HEK293 (cell line): Measurements from ENCODE around the gene RUFY1.

Experiments used
- ATF2 ChIP-seq: fragments of 450-650 bp; formaldehyde crosslinking; IDR thresholded peaks from 2 replicates; pipeline ENCODE4 v1.5.1; 2016; ENCODE audit warnings: missing biosample characterization, missing genetic modification characterization, low read depth
- ELK4 ChIP-seq: IDR thresholded peaks from 2 replicates; pipeline ENCODE4 v1.6.1; 2011; ENCODE audit warnings: mild to moderate bottlenecking, low read depth, low read length, borderline replicate concordance
- HOXD13 ChIP-seq: sonication (generic); formaldehyde crosslinking; IDR thresholded peaks from 2 replicates; pipeline ENCODE4 v1.8.0; 2022; ENCODE audit warnings: missing genetic modification reagents, borderline replicate concordance
- KLF16 ChIP-seq: fragments of 450-650 bp; formaldehyde crosslinking; IDR thresholded peaks from 2 replicates; pipeline ENCODE4 v1.5.1; 2017; ENCODE audit warnings: missing biosample characterization, missing genetic modification characterization
- KLF8 ChIP-seq: fragments of 450-650 bp; formaldehyde crosslinking; IDR thresholded peaks from 2 replicates; pipeline ENCODE4 v1.5.1; 2016; ENCODE audit warnings: missing biosample characterization, missing genetic modification characterization
- MEIS1 ChIP-seq: sonication (generic); formaldehyde crosslinking; IDR thresholded peaks from 2 replicates; pipeline ENCODE4 v1.8.1; 2022; ENCODE audit warnings: missing genetic modification reagents, mild to moderate bottlenecking, borderline replicate concordance
- PRDM2 ChIP-seq: fragments of 450-650 bp; formaldehyde crosslinking; IDR thresholded peaks from 2 replicates; pipeline ENCODE4 v1.5.1; 2016; ENCODE audit warnings: missing biosample characterization, missing genetic modification characterization, borderline replicate concordance
- TRIM28 ChIP-seq: IDR thresholded peaks from 2 replicates; pipeline ENCODE4 v1.6.1; 2011; ENCODE audit warnings: low read length, control low read depth, borderline replicate concordance
- TSHZ1 ChIP-seq: fragments of 450-650 bp; formaldehyde crosslinking; IDR thresholded peaks from 2 replicates; pipeline ENCODE4 v1.5.1; 2016; ENCODE audit warnings: missing biosample characterization, missing genetic modification characterization, borderline replicate concordance
- WT1 ChIP-seq: fragments of 450-650 bp; formaldehyde crosslinking; IDR thresholded peaks from 2 replicates; pipeline ENCODE4 v1.5.1; 2016; ENCODE audit warnings: missing biosample characterization, missing genetic modification characterization
- ZBTB44 ChIP-seq: fragments of 450-650 bp; IDR thresholded peaks from 2 replicates; pipeline ENCODE4 v1.5.1; 2018; ENCODE audit warnings: missing biosample characterization, mild to moderate bottlenecking, missing genetic modification characterization
- ZBTB8A ChIP-seq: fragments of 450-650 bp; formaldehyde crosslinking; IDR thresholded peaks from 2 replicates; pipeline ENCODE4 v1.5.1; 2016; ENCODE audit warnings: missing biosample characterization, missing genetic modification characterization
- ZFHX2 ChIP-seq: fragments of 450-650 bp; formaldehyde crosslinking; conservative IDR thresholded peaks from 2 replicates; pipeline ENCODE4 v1.5.1; 2016; ENCODE audit warnings: missing biosample characterization, missing genetic modification characterization
- ZFP41 ChIP-seq: fragments of 450-650 bp; formaldehyde crosslinking; IDR thresholded peaks from 2 replicates; pipeline ENCODE4 v1.5.1; 2016; ENCODE audit warnings: missing biosample characterization, missing genetic modification characterization, borderline replicate concordance
- ZNF10 ChIP-seq: fragments of 450-650 bp; formaldehyde crosslinking; IDR thresholded peaks from 2 replicates; pipeline ENCODE4 v1.5.1; 2017; ENCODE audit warnings: missing biosample characterization, missing genetic modification characterization
- ZNF155 ChIP-seq: fragments of 450-650 bp; formaldehyde crosslinking; IDR thresholded peaks from 2 replicates; pipeline ENCODE4 v1.5.1; 2016; ENCODE audit warnings: missing biosample characterization, missing genetic modification characterization
- ZNF239 ChIP-seq: fragments of 450-650 bp; formaldehyde crosslinking; IDR thresholded peaks from 2 replicates; pipeline ENCODE4 v1.5.1; 2016; ENCODE audit warnings: missing biosample characterization, missing genetic modification characterization
- ZNF24 ChIP-seq: fragments of 450-650 bp; formaldehyde crosslinking; IDR thresholded peaks from 2 replicates; pipeline ENCODE4 v1.5.1; 2016; ENCODE audit warnings: missing biosample characterization, missing genetic modification characterization
- ZNF670 ChIP-seq: fragments of 450-650 bp; formaldehyde crosslinking; IDR thresholded peaks from 2 replicates; pipeline ENCODE4 v1.5.1; 2016; ENCODE audit warnings: missing biosample characterization, missing genetic modification characterization, low read depth
- ZNF791 ChIP-seq: fragments of 450-650 bp; formaldehyde crosslinking; IDR thresholded peaks from 2 replicates; pipeline ENCODE4 v1.5.1; 2016; ENCODE audit warnings: missing biosample characterization, missing genetic modification characterization
- ZNF792 ChIP-seq: fragments of 450-650 bp; formaldehyde crosslinking; IDR thresholded peaks from 2 replicates; pipeline ENCODE4 v1.5.1; 2016; ENCODE audit warnings: missing biosample characterization, missing genetic modification characterization
- ZSCAN30 ChIP-seq: fragments of 450-650 bp; IDR thresholded peaks from 2 replicates; pipeline ENCODE4 v1.5.1; 2018; ENCODE audit warnings: missing biosample characterization, mild to moderate bottlenecking, missing genetic modification characterization, moderate library complexity
- ZSCAN4 ChIP-seq: fragments of 450-650 bp; formaldehyde crosslinking; IDR thresholded peaks from 2 replicates; pipeline ENCODE4 v1.5.1; 2017; ENCODE audit warnings: missing biosample characterization, missing genetic modification characterization

Gene RUFY1

GRCh38 chr5:179550511-179551342, at the start of gene RUFY1 (continued):
- TF ChIP-seq HOXD13 (CRISPR knock-in tag) (no peak), KLF16 (tag by site-specific recombination) (no peak), ZNF10 (peak; percentile 100), MEIS1 (CRISPR knock-in tag) (no peak), KLF8 (0 out of 2 replicates have a peak, but pooled peaks have one; percentile 38), ZSCAN4 (tag by site-specific recombination) (no peak), ZBTB8A (tag by site-specific recombination) (peak; percentile 83), ZNF792 (tag by site-specific recombination) (no peak), ATF2 (tag by site-specific recombination) (no peak), ZBTB44 (tag by site-specific recombination) (no peak), ZFP41 (tag by site-specific recombination) (no peak), ZNF24 (no peak), ZNF239 (tag by site-specific recombination) (no peak), TRIM28 (no peak), TSHZ1 (no peak), ZNF670 (tag by site-specific recombination) (no peak), ZNF155 (tag by site-specific recombination) (no peak), ZNF791 (no peak), ELK4 (no peak), WT1 (tag by site-specific recombination) (no peak), ZSCAN30 (tag by site-specific recombination) (0 out of 2 replicates have a peak, but pooled peaks have one; percentile 41), PRDM2 (tag by site-specific recombination) (peak; percentile 20; the same call in 1 of the 2 replicates), ZFHX2 (peak; percentile 47)
